Stimulated activated CD8-positive, alpha-beta memory T cell treated with anti-CD3 and anti-CD28 coated beads, Interleukin-15, amount 100 ng/mL, for 24 hours (primary cell): ENCODE data around the gene CXCL6.

ENCODE experiments used
- DNase-seq: peaks from one replicate; pipeline ENCODE4 v3.0.0-alpha.2; 2020; ENCODE audit warnings: low read depth

Gene CXCL6

GRCh38 chr4:73842696-73843095 is 6.2 kb downstream of the CXCL6 start:
- DNase-seq: no peak

DNA sequence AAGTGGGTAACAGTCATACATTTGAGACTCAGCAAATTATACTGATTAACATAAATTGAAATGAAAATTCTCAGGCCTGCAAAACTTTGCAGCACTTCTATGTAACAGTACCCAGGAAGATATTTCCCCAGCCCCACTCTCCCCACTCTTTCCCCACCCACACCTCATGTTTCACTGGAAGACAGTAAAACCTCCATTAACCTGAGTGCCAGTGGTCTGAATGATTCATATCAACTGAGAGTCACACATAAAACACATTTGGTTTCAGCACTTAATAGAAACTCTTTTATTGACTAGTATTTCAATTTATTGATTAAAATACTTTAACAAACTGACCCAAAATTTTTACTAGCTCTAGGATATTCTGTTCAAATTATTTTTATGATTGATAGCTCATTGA is 6.9 kb downstream of the CXCL6 start:
- DNase-seq: no peak

- no peak for DNase-seq
Observed at GRCh38 chr4:73844345-73844744, 7.9 kb downstream of the CXCL6 start.

- DNase-seq: no peak
Observed at GRCh38 chr4:73844806-73845205, 8.3 kb downstream of the CXCL6 start.

- DNase-seq: no peak
Observed at GRCh38 chr4:73847526-73848182, 11.2 kb downstream of the CXCL6 start.

DNA sequence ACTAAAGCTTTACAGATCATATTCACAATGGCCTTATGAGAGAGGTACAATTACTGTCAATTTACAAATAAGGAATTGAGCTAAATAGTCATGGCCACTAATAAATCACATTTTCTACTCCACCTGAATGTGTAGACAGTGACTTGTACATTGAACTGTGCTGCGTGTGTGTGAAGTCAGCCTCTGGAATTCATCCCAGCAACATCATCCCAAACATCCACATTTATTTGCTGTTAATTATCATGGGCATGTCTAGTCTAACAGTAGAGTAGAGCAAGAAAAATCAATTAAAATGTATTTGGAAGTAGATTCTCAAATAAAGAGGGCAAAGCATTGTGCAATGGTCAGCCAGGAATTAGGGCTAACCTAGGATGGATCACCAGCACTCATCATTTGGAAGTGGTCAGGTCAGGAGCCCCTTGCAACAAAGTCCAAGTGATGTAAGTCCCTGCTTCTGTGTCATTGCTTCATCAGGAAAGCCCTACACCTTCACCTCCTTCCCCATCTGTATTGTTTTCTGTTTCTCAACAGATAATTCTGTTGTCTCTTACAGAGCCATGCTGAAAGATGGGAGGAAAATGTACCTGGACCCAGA is 11.8 kb downstream of the CXCL6 start:
- DNase-seq: no peak

DNA sequence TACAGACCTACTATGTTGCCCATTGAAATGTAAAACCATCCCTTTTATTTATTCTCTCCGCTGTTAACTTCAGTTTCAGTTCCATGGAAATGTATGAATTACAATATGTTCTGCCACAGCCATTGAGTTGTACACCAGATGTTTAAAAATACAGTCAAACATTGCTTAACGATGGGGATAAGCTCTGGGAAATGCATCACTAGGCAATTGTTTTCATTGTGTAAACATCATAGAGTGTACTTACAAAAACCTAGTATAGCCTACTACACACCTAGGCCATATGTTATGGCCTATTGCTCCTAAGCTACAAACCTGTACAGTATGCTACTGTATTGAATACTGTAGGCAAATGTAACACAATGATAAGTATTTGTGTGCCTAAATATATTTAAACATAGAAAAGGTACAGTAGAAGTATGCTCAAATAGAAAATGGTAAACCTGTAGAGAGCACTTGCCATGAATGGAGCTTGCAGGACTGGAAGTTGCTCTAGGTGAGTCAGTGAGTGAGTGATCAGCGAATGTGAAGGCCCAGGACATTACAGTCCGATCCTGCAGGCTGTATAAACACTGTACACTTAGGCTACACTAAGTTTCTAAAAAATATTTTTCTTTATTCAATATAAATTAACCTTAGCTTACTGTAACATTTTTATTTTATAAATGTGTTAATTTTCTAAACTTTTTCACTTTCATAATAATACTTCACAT is 13.9 kb downstream of the CXCL6 start:
- DNase-seq: no peak

- no peak for DNase-seq
Observed at GRCh38 chr4:73851293-73851692, 14.8 kb downstream of the CXCL6 start.

- DNase-seq: no peak
Observed at GRCh38 chr4:73852771-73853170, 16.3 kb downstream of the CXCL6 start.

- no peak for DNase-seq
Observed at GRCh38 chr4:73853246-73853704, 16.8 kb downstream of the CXCL6 start, which contains the start of gene PF4V1. PF4V1 (plus strand) TSS chr4:73853296; CDS start chr4:73853363, 67 bp downstream.

DNA sequence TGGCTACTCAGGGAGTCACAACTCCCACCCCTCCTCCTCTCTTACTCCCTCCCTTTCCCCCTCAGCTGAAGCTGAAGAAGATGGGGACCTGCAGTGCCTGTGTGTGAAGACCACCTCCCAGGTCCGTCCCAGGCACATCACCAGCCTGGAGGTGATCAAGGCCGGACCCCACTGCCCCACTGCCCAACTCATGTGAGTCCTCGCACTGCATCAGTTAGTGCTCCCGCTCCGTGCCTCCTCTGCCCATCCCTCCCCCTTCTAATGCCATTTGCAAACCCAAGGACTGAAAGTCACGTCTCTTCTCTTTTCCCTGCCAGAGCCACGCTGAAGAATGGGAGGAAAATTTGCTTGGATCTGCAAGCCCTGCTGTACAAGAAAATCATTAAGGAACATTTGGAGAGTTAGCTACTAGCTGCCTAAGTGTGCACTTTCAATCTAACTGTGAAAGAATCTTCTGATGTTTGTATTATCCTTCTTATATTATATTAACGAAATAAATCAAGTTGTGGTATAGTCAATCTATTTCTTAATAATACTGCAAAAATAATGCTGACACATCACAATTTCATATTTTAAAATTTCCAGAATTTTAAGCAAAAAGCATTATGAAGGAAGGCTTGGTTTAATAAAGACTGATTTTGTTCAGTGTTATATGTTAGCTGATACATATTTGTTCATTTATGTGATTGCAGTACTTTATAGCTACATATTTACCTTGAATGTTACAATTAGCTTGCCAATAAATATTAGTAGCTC is 17.4 kb downstream of the CXCL6 start:
- no peak for DNase-seq

GRCh38 chr4:73855406-73855805 is 18.9 kb downstream of the CXCL6 start:
- DNase-seq: no peak

DNA sequence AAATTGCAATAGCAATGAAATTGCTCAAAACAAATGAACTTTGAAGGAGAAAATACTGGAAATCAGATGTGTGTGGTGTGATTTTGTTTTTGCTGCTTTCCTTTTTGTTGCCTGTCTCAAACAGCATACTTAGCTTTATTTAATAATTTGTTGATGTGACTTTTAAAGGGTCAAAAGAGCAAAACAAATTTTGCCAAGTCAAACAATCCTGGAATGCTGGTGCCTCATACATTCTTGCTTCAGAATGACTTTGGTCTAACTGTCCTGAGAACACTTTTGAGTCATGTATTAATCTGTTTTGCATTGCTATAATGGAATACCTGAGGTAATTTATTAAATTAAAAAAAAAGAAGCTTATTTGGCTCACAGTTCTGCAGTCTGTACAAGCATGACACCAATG is 20.0 kb downstream of the CXCL6 start:
- no peak for DNase-seq

- no peak for DNase-seq
Observed at GRCh38 chr4:73859614-73860088, 23.2 kb downstream of the CXCL6 start.

- no peak for DNase-seq
Observed at GRCh38 chr4:73860181-73860580, 23.7 kb downstream of the CXCL6 start.

GRCh38 chr4:73860917-73861316 is 24.4 kb downstream of the CXCL6 start:
- DNase-seq: no peak

GRCh38 chr4:73862322-73862721 is 25.8 kb downstream of the CXCL6 start:
- DNase-seq: no peak

DNA sequence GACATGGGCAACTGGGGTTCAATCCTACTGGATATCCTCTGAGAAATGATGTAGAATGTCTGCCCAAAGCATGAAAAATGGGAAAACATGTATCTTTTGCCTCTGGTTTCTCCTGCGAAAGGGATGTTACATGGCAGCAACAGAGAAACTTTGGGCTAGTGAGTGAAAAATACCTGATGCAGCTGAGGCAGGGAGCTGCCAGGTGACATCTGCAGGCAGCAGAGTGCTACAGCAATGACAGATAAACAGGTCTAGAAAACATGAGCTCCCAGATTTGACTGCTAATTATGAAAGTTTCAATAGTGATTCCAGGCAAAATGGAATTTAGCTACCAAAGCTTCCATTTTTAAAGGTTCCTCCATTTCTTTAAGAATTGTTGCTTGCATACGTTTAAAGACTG is 27.9 kb downstream of the CXCL6 start:
- no peak for DNase-seq

DNA sequence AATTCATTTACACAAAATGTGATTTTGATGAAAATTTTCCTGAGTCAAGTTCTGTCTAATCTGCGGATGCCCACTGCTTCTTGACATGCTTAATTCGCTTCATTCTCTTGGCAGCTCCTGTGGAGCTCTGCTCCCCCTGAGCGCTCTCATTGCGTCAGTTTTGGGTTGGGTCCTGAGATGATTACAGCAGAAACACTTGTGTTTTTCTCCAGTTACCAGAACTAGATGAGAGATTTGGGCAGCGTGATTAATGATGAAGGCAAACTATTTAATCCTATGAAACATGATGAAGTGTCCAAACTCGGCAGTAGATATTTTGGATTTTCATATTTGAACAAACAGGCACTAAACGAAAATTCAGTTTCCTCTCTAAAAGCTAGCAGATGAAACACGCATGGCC is 28.5 kb downstream of the CXCL6 start:
- DNase-seq: no peak

DNA sequence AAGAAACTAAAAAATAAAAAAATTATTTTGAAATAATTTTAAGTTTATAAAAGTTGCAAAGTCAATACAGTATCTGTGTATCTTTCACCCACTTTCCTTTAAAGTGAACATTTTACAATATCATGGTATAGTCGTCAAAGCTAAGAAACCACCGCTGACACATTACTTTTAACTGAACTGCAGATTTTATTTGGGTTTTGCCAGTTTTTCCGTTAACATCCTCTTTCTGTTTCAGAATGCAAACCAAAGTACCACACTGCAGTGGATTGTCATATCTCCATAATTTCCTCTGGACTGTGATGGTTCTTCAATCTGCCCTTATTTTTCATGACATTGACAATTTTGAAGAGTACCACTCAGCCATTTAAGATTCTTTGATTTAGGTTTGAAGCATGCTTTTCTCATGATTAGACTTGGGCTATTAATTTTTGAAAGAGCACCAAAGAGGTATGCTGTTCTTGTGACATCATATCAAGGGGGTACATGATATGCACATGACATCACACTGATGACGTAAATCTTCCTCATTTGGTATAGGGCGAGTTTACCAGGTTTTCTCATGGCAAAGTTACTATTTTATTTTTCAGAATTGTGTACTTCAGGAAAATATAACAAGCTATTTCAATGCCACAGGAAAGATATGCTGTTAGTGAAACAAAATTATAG is 29.1 kb downstream of the CXCL6 start:
- no peak for DNase-seq

GRCh38 chr4:73866246-73866645 is 29.8 kb downstream of the CXCL6 start:
- DNase-seq: no peak

GRCh38 chr4:73867783-73868182 is 31.3 kb downstream of the CXCL6 start:
- no peak for DNase-seq
